ENCODE measurements around the gene GABRA6. TPM values are rescaled to one million over a fixed set of nuclear protein-coding genes. Genes with fewer than 3 reads are reported as not detected.
"Not testable (repeated sequence)": the region's sequence is repeated elsewhere in the genome, so short reads cannot be mapped to it uniquely, and the experiment has no call there.

GABRA6 gene
- 3.9 TPM for total RNA-seq (ENCODE audit: insufficient read depth, low replicate concordance)

DNA sequence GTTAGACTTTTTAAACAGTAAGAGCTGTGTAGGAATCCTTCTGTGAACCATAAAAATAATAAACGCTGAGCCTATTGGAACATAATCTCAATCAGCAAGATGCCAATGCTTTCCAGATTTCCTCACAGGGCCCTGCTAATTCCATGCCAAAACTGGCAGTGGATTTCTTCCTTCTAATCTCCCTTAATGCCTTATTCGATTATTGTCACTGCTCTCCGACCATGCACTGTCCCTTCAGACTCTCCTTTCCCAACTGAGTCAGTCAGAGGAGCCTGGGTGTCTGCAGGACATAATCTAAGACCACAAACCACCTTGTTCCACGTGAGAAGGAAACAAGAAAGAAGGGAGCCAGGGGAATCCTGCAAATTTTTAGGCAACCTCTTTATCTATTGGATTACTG is at the start of gene GABRA6:
Gene GABRA6, plus strand, starts transcription at position 261 of the 400 bp plus-strand sequence. CDS start 269 bp downstream, outside the sequence.
- DNase-seq (ENCODE audit: low spot score), result no peak

DNA sequence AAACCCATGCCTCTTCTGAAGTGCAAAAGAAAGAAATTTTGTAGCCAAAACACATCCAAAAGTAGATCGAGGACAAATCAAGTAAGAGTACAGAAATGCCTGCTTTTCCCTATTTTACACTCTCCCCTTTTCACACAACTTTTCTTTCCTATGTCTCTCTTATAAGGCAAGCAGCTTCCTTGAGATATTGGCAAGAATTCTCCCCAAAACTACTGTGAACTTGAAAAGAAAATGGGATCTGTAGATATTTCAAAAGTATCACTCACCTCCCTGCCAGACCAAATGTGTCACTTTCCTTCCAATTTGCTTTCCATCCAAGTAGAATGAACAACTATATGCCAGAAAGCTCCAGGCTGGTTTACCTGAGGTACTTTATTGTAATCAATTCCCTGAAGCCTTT is 47.9 kb upstream of the GABRA6 start:
- no peak for DNase-seq (ENCODE audit: low spot score)

DNA sequence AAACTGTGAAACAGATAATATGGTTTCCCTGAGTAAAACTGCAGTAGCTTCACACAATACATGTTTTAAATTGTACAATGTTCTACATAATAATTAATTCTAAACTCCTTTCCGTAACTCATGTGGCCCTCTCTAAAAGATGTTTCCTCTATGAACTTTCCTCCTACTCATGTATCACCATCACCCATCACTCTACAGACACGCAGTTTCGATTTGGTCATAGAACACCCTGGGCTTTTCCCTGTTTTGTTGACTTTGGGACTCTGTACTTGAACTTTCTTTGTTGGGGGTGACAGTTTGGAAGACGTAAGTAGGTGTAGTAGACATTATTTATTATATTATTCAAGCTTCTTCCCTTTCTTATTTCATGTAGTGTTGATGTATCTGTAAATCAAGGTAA is 44.1 kb upstream of the GABRA6 start:
- DNase-seq (ENCODE audit: low spot score), result no peak

DNA sequence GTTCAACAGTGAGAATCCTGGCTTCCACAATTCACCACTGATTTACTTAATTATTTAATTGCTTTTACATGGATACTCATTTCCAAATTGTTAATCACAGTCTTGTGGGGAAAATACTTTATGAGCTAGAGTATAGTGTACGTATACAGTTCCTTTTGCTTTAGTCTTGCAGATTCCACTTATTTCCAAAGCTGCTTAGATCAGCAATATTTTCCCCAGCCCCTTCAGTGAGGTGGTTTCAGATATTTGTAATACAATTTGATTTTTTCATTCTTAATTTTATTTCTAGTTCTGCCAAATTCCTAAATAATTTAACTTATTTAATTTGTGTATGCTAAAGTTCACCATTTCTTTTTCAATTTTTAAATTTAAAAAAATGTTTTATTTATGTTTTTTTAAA is 40.3 kb upstream of the GABRA6 start:
- no peak for DNase-seq (ENCODE audit: low spot score)

DNA sequence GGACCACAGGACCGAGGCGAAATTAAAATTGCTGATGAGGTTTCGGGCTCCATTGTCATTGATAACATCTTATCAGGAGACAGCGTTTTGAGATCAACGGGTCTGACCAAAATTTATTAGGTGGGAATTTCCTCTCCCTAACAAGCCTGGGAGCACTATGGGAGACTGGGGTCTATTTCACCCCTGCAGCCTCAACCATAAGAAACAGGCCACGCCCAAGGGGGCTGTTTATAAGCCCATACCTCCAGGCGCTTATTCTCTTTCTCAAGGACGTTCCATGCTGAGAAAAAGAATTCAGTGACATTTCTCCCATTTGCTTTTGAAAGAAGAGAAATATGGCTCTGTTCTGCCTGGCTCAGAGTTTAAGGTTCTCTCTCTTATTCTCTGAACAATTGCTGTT is 33.6 kb upstream of the GABRA6 start:
- not testable (repeated sequence) for DNase-seq (ENCODE audit: low spot score)

DNA sequence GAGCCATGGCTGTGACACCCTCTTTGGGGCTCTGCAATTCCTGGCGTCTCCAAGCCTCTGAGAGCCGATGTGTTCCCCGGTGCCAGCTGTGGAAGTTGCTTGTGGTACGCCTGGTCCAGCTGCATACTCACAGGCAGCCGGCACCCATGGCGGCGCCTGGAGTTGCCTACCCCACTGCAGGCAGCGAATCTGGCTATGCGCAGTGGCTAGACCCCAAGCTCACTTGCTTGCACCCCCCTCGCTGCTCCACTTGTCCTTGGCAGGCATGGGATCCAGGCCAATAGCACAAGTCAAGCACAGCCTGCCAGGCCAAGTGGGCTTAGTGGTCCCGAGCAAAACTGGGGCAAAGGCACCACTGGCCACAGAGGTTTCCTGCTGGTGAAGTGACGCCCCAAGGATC is 24.7 kb upstream of the GABRA6 start:
- no peak for DNase-seq (ENCODE audit: low spot score)

DNA sequence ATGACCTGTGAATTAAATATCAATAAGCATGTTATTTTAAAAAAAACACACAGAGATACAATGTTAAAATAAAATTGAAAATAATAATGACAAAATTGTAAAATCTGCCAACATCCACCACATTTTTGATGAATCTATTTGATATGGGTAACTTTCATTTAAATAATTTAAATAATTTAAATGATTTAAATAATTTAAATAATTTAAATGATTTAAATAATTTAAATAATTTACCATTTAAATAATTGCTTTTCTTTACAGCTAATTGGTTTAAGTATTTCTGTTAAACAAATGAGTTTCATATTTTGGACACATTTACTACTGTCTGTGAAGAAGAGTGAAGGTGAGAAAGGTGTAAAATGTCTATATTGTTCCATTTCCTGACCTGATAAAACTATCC is 22.1 kb upstream of the GABRA6 start:
- no peak for DNase-seq (ENCODE audit: low spot score)

DNA sequence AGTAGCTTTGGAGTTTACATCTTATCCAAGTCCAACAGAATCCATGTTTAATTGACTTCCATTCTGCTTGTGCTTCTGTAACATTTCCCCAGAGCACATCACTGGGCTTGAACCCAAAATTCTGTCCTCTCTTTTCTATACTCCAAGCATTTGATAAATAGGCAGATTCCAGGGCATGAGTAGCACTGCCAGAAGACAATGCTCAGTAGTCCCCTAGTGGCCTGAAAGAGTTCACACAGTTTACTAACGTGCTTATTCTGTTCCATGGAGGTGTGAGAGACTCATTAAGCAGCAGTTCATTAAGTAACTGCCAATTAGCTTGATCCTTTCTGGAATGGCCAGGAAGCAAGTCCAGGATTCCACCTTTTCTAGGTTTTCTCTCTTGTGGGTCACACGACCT is 9.4 kb upstream of the GABRA6 start:
- DNase-seq (ENCODE audit: low spot score), result peak; percentile 17

DNA sequence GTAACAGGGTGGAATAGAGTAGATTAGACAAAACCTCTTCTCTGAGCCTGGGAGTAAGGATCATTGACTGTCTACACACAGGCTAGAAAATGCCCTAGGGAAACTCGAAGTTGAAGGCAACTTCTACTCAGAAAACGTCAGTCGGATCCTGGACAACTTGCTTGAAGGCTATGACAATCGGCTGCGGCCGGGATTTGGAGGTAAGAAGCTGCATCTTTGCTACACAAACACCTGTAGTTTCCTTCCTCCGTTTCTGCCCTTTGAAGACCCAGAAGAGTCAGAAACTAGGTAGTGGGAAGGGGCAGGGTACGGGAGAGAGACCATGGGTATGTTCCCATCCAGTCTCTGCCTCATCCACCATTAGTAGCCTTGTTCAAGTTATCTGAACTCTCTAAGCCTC is 628 bp downstream of the GABRA6 start:
- no peak for DNase-seq (ENCODE audit: low spot score)

DNA sequence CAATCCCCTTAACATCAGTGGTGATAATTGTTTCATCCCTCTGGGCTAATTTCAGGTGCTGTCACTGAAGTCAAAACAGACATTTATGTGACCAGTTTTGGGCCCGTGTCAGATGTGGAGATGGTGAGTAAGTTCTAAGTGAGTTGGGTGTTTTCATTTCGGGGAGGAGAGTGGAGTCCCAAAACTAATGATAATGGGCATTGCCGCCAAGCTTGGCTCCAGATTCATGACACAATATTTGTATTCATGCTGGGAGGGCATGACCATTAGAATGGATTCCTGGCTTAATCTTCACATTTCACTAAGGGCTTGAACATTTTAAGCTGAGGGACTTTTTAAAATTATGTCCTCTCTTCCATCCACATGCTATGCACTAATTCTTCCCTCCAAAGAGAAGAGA is 1.4 kb downstream of the GABRA6 start:
- no peak for DNase-seq (ENCODE audit: low spot score)

DNA sequence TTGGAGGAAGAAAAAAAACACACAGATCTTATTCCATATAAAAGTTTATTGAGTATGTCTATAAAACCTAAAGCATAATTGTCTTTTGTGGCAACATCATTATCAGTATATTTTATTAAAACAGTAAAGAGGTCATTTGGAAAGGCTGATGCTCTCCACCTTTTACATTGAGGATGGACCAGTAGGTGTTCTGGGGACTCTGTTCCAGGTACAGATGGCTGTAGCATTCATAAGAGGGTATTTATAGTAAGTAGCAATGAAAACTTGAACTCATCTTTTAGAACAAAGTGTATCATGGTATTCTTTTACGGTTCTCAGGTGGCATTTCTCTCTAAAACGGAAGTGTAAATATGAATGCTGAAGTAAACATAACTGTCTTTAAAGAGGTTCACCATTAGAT is 1.8 kb downstream of the GABRA6 start:
- no peak for DNase-seq (ENCODE audit: low spot score)

DNA sequence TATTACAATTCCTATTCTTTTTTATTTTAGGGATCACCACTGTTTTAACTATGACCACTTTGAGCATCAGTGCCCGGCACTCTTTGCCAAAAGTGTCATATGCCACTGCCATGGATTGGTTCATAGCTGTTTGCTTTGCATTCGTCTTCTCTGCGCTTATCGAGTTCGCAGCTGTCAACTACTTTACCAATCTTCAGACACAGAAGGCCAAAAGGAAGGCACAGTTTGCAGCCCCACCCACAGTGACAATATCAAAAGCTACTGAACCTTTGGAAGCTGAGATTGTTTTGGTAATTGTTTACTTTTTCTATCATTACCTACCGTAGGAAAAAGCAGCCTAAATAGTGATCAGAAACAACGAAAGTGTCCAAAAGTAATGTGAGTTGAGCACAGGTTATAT is 6.4 kb downstream of the GABRA6 start:
- no peak for DNase-seq (ENCODE audit: low spot score)

DNA sequence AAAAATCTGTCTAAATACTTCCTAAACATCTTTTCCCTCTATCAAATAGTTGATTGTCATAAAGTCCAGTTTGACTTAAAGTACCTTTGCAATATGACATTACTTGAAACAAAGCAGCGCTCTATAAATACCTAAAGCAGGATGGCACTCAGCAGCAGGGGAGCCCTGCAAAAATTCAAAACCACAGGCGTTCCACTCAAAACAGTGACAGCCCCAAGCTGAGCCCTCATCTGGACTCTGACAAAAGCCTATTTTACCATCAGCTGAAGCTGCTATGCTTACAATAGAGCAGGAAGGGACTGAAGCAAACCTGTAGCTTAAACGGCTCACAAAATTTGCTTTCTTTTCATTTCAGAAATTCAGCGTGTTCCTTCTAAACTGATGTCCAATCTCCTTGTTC is 11.5 kb downstream of the GABRA6 start:
- no peak for DNase-seq (ENCODE audit: low spot score)

DNA sequence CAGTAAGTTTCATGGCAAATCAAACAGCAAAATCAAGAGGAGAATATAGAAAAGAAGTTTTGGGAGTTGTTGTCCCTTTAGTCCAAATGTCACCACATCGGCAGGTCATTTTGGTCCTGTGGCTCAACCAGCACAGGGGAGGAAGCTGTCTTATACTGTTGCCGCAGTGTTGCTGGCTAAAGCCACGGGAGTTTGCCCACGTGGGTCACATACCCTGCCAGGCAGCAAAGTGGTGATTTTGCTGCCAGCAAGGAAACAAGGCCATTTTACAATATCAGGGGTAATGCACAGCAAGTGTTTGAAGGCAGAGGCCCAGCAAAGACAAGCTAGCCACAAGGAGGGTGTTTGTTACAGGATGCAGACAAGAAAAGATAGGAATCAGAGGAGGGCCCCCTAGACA is 14.5 kb downstream of the GABRA6 start:
- no peak for DNase-seq (ENCODE audit: low spot score)

DNA sequence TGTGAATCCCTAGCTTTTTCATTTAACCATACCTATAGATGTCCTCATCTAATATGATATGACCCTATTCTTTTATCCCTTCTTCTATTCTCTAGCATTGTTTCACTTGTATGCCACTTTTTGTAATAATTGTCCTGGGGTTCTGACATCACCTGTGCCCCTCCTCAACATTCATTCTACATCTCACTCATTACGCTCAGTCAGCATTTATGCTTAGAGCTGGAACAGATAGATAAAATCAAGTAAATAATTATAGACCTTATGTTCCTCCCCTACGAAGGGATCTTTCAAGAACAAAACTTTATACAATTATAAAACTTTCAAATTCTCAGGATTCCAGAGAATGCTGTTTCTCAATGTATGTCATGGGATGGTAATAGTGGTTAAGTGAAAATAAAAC is 18.0 kb downstream of the GABRA6 start:
- no peak for DNase-seq (ENCODE audit: low spot score)

DNA sequence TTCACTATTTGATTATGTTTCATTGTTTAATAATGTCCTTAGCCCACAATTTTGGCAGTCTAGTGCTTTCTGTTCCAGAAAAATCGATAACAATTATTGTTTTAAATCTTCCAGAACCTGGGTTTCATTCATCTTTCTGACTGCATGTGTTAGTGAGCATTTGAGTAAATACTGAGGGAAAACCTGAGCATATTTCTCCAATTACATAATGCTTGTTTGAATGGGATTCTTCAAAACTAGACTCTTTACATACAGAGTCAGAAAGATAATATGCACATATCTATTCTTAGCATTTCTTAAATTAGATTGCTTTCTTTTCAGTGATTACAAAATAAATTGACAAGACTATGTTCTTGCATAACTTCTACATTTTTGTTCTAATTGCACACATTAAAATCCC is 21.9 kb downstream of the GABRA6 start:
- no peak for DNase-seq (ENCODE audit: low spot score)

DNA sequence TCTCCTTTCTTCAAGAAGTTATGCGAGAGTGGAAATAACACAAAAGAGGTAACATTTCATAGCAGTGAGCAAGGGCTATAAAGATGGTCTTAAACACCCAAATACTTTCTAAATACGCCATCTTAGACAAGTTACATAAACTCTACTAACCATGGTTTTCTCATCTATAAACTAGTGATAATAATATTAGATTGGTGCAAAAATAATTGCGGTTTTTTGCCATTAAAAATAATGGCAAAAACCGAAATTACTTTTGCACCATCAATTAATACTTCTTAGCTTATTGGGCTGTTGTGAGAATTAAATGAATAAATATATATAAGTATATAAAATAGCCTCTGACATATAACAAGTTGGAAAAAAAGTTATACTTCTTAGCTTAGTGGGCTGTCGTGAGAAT is 23.7 kb downstream of the GABRA6 start:
- DNase-seq (ENCODE audit: low spot score), result no peak

DNA sequence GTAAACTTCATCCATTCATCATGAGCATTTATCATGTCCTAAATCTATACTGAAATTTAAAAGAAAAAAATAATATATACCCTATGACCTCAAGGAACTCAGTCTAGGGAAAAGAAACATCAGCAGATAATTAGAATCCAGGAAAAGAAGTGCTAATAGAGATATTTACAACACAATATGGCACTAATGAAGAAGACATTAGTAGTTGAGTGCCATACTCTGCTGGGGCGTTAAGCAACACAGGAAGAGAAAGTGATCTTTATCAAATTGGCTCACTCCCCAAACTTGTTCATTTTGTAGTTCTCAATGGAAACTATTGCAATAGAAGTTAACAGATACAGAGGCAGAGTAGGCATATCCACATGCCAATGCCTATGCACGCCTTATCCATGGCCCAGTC is 27.5 kb downstream of the GABRA6 start:
- no peak for DNase-seq (ENCODE audit: low spot score)

DNA sequence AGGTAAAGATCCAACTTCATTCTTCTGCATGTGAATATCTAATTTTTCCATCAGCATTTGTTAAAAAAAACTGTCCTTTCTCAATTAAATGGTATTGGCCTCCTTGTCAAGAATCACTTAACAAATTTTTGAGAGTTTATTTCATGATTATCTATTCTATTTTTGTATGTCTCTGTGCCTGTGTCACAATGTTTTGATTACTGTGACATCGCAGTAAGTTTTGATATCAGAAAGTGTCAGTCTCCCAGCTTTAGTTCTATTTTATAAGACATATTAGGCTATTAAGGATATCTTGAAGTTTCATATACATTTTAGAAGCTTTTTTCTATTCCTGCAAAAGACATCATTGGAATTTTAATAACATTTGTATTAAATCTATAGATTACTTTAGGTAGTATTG is 33.6 kb downstream of the GABRA6 start:
- DNase-seq (ENCODE audit: low spot score), result no peak

DNA sequence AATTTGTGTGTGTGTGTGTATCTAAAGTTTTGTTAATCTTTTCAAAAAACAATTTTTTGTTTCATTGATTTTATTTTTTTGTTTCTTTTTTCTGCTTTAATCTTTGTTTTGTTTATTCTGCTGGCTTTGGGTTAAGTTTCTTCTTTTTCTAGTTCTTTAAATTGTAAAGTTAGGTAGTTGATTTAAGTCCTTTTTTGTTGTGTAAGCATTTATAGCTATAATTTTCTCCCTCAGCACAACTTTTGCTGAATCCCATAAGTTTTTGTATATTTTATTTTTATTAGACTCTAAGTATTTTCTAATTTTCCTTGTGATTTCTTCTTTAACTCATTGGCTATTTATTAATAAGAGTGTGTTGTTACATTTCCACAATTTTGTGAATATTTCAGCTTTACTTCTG is 34.9 kb downstream of the GABRA6 start:
- no peak for DNase-seq (ENCODE audit: low spot score)

DNA sequence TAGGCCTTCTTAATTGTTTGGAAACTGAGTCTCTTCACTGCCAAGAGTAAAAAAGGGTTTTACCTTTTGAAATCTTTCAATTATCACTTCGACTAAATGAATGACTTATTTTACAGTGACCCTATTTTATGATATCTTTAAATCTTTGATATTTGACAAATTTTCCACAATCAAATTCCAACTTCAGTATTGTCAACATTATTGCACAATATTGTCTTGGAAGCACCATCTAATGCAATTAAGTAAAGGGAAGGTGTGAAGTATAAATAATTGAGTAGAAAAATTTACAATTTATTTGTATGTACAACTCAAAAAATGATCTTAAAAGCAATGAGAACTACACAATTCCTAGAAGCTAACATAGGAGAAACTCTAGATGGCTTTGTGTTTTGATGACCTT is 49.2 kb downstream of the GABRA6 start:
- DNase-seq (ENCODE audit: low spot score), result no peak

DNA sequence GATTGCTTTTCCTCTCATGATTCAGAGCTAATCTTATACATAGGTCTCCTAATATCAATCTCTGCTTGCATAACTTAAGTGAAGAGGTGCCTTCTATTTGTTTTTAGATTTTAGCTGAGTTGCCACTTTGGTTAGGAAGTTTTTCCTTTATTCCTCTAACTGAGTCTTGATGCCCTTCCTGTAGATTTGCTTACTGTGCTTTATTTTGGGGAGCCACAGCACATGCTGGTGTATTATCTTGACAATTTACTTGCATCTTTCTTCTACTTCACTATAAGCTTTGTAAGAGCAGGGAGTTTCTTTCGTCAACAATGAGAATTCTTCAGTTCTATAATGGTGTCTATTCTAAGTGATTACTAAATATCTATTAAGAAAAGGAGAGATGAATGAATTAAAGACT is 54.9 kb downstream of the GABRA6 start:
- no peak for DNase-seq (ENCODE audit: low spot score)

DNA sequence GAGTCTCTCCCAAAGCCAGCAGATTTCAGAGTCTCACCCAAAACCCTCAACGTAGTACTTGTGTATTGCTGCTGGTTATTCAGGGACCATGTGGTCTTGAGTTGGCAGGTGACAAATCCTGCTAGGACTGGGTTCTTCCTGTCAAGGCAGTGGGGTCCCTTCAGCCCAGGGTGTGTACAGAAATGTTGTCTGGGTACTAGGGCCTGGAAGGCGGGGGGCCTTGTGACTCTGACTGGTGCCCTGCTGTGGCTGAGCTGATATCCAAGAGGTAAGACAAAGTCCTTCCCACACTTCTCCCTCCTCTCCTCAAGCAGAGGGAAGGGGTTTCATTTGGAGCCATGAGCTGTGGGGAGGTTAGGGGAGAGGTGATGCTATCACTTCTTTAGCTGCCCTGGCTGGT is 58.8 kb downstream of the GABRA6 start:
- DNase-seq (ENCODE audit: low spot score), result no peak

DNA sequence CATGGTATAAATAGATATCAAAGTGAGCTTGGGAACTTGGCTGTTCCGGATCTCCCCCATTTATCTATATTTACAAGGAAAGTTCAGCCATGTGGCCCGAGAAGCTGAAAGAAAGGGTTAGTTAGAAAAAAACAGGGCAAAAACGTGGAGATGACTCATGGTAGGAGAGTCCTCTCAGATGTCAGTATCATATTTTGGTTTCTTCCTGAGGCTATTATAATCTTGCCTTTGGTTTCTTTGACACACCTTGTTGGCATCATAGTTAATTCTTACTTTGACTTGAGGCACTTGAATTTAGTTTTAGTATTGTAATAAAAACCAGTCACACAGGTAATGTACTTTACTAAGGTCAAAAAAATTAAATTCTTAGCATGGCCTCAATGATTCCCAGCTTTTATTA is 59.9 kb downstream of the GABRA6 start:
- DNase-seq (ENCODE audit: low spot score), result no peak

DNA sequence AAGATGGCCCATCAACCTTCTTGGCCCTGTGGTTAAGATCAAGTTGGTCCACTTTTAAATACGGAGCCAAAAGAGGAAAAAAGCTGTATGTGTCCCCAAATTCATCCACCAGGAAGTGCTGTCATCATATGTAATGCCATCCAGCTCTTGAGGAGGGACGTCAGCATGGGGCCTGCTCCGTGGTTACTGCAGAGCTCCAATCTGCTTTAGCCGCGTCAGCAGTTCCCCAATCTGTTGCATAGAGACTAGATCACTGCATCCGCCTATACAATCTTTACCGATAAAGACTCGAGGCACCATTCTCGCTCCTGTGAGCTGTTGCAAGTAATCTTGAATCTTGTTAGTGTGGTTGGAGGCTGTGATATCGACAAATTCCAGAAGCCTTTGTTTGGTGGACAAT is 65.7 kb downstream of the GABRA6 start:
- DNase-seq (ENCODE audit: low spot score), result no peak

All from umbilical cord (tissue), 2 donors.